Memory B cell (primary cell): ENCODE results near the gene ANKRD18A.
"Not testable (repeated sequence)": the region's sequence is repeated elsewhere in the genome, so short reads cannot be mapped to it uniquely, and the experiment has no call there.

Experiments used
- ATAC-seq: fragments of 150-1000 bp; cut with Tn5 transposase; 2 replicates; pipeline ENCODE4 v1.10.0; 2021; ENCODE audit warnings: low read depth, mild to moderate bottlenecking, moderate library complexity
- DNase-seq, 2 donors: peaks; one replicate each; pipeline ENCODE4 v3.0.0; 2022; ENCODE audit warnings: low spot score in 2 of 2
- H3K27ac Mint-ChIP-seq: one replicate; pipeline ENCODE4 v1.8.0; 2022; ENCODE audit warnings: mild to moderate bottlenecking, moderate library complexity, mixed read lengths
- H3K27me3 Mint-ChIP-seq: one replicate; pipeline ENCODE4 v1.8.0; 2022; ENCODE audit warnings: mixed read lengths
- H3K36me3 Mint-ChIP-seq: one replicate; pipeline ENCODE4 v1.8.0; 2022; ENCODE audit warnings: mild to moderate bottlenecking, mixed read lengths
- H3K4me1 Mint-ChIP-seq: one replicate; pipeline ENCODE4 v1.8.0; 2022; ENCODE audit warnings: mixed read lengths
- H3K4me3 Mint-ChIP-seq: one replicate; pipeline ENCODE4 v1.8.0; 2022; ENCODE audit warnings: mild to moderate bottlenecking, moderate library complexity, mixed read lengths
- H3K9me3 Mint-ChIP-seq: one replicate; pipeline ENCODE4 v1.8.0; 2022; ENCODE audit warnings: mixed read lengths

Gene ANKRD18A

DNA sequence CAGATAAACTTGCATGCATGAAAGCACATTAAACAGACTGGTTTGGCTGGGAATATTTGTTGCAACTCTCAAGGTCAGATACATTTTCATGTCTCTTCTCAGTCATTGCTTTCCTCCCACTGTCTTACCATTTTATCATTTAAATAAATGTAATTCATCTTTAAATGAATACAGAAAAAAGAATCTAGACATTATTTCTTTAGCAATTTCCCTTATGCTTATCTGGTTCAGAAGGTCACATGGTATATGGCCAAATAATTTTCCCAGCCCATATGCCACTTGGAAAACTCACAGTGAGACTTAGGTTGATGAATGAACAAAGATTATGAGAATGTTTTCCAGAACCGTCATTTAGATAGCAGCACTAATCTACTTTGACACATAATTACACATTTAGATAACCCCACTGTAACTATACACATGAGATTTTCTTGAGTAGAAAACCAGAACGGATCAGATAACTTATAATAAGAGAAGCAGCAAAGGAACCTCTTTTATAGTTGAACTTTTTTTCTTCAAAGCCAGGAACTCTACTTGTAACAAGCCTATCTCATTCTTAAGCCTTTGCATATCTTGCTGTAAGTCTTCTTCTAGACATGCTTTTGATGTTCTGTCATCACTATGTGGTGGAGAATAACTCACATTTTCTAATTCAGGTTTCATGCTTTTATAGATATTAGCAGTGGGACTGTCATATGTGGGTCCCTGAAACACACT, 22.2 kb downstream of the ANKRD18A start:
- DNase-seq, H3K27ac Mint-ChIP-seq, H3K36me3 Mint-ChIP-seq, H3K9me3 Mint-ChIP-seq, H3K27me3 Mint-ChIP-seq, ATAC-seq, H3K4me3 Mint-ChIP-seq, H3K4me1 Mint-ChIP-seq: not testable (repeated sequence)

DNA sequence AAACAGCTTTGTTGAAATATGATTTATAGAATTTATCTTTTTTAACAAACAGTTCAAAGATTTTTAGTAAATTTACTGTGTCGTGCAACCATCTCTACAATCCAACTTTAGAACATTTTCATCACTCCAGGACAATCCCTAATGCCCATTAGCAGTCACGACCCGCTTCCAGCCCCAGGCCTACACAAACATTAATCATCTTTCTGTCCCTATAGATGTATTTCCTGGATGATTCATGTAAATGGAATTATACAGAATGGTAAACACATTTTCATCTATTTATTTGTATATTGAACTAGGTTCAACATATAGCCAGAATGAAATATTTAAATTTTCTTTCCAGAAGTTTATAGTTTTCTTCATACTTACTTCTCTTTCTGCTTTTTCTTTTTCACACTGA, 25.3 kb downstream of the ANKRD18A start:
- not testable (repeated sequence) for DNase-seq, H3K36me3 Mint-ChIP-seq, H3K27ac Mint-ChIP-seq, H3K4me3 Mint-ChIP-seq, H3K27me3 Mint-ChIP-seq, H3K4me1 Mint-ChIP-seq, H3K9me3 Mint-ChIP-seq, ATAC-seq

DNA sequence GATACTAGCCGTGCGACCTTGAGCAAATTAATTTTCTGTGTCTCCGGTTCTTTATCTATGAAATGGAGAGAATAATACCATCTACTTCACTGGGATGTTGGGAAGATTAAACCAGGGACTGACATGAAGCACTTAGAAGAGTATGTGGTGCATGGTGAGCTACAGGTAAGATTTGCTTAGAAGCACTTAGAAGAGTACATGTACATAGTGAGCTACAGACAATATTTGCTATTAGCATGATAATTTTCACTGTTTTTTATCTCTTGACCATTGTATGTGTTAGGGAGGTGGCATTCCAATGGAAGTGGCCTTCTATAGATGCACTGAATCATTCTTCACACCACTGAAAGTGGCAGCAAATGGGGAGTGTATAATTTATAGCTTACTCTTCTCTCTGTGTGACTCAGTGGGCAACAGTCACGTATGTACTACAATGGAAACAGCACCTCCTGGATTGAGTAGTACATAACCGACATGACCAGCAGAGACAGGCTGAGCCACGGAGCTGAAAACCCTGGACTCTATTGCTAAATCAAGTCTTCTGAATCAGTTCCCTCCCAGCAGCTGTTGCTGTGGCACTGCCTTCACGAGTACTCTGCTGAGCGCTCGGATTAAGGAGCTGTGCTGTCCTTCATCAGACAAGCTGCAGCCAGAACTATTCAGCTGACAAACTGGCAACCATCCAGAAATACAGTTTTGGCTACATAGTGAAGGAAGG, 28.9 kb downstream of the ANKRD18A start:
- H3K27ac Mint-ChIP-seq, H3K9me3 Mint-ChIP-seq, DNase-seq, ATAC-seq, H3K27me3 Mint-ChIP-seq, H3K4me3 Mint-ChIP-seq, H3K4me1 Mint-ChIP-seq, H3K36me3 Mint-ChIP-seq: not testable (repeated sequence)

DNA sequence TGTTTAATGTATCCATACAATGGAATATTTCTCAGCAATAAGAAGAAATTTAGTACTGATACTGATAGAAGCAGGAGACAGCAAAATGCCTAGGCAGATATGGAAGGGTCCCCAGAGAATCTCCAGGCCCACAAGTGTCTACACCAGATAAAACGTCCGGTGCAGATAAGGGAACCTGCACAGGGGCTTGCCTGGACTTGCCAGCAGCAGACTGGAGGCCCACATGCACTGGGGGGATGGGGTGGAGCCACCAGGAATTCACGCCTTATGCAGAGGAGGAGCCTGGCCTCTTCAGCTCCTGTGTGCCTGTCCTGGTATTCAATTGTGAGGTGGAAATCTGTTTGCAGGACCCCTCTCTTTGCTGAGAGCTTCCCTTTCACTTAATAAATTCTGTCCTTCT, 36.6 kb downstream of the ANKRD18A start:
- not testable (repeated sequence) for H3K27ac Mint-ChIP-seq, H3K27me3 Mint-ChIP-seq, DNase-seq, H3K4me1 Mint-ChIP-seq, H3K36me3 Mint-ChIP-seq, H3K4me3 Mint-ChIP-seq, ATAC-seq, H3K9me3 Mint-ChIP-seq

DNA sequence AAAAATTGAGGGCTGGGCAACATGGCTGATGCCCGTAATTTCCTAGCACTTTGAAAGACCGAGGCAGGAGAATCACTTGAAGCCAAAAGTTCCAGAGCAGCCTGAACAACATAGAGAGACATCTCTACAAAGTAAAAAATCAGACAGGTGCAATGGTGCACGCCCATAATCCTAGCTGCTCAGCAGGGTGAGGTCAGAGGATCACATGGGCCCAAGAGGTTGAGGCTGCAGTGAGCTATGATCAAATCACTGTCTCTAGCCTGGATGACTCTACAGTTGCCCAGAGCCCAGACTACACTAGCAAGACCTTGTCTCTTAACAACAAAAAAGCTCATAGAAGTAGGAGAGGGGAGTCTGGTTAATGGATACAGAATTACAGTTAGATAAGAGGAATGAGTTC, 40.3 kb downstream of the ANKRD18A start:
- not testable (repeated sequence) for ATAC-seq, H3K36me3 Mint-ChIP-seq, H3K27ac Mint-ChIP-seq, H3K9me3 Mint-ChIP-seq, DNase-seq, H3K4me3 Mint-ChIP-seq, H3K4me1 Mint-ChIP-seq, H3K27me3 Mint-ChIP-seq

DNA sequence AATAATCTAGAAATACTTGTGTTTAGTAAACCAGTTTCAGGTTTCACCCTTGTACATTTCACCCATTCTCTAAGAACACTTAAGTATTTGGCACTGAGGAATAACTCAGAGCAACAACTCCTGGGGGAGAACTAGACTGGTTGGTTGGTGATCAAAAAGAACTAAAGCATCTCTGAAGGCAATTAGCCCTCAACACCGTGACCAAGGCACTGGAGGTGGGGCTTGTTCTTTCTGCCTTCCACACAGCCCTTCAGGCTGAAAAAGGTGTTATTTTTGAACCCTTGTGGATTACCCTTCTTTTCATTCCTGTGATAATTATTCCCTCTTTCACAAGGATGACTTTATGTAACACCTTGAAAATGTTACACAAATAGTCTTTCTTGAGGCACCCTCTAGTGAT, 44.2 kb downstream of the ANKRD18A start:
- ATAC-seq, DNase-seq, H3K9me3 Mint-ChIP-seq, H3K4me1 Mint-ChIP-seq, H3K4me3 Mint-ChIP-seq, H3K36me3 Mint-ChIP-seq, H3K27me3 Mint-ChIP-seq, H3K27ac Mint-ChIP-seq: not testable (repeated sequence)

DNA sequence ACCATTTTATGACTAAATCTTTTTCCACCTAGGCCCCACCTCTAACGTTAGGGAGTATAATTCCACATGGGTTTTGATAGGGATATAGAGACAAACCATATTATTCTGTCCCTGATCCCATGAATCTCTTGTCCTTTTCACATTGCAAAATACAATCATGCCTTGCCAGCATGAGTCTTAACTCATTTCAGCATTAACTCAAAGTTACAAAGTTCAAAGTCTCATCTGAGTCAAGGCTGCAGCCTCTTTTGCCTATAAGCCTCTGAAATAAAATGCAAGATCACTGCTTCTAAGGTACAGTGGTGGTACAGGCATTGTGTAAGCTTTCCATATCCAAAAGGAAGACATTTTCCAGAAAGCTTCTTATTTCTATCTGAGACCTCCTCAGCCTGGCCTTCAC, 54.3 kb downstream of the ANKRD18A start:
- DNase-seq, ATAC-seq, H3K27me3 Mint-ChIP-seq, H3K36me3 Mint-ChIP-seq, H3K4me3 Mint-ChIP-seq, H3K9me3 Mint-ChIP-seq, H3K27ac Mint-ChIP-seq, H3K4me1 Mint-ChIP-seq: not testable (repeated sequence)

DNA sequence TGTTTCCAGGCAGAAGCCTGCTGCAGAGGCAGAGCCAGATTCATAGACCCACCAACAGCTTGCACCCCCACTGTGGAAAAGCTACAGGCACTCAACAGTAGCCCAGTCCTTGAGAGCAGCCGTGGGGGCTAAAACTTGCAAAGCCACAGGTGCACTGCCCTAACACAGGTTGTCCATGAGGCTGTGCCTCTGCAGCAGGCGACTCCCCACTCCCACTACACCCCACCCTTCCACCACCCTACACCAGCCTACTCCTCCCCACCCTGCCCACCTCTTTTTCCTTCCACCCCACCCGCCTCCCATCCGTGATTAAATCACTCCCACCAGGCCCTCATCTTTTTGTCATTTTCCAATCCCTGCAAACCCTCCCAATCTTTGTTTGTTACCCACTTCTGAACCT, 55.2 kb downstream of the ANKRD18A start:
- not testable (repeated sequence) for H3K27ac Mint-ChIP-seq, DNase-seq, H3K4me1 Mint-ChIP-seq, H3K4me3 Mint-ChIP-seq, H3K9me3 Mint-ChIP-seq, H3K36me3 Mint-ChIP-seq, H3K27me3 Mint-ChIP-seq, ATAC-seq

DNA sequence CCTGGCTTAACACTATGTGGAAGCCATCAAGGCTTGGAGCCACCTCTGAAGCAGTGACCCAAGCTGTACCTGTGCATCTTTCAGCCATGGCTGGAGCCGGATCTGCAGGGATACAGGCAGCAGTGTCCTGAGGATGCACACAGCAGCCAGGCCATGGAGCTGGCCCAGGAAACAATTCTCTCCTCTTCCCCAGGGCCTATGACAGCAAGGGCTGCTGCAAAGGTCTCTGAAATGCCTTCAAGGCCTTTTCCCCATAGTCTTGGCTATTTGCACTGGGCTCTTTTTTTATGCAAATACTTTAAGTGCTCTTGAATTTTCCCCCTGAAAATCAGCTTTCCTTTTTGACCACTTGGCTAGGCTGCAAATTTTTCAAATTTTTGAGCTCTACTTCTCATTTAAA, 56.5 kb downstream of the ANKRD18A start:
- not testable (repeated sequence) for H3K27me3 Mint-ChIP-seq, H3K4me3 Mint-ChIP-seq, DNase-seq, H3K4me1 Mint-ChIP-seq, H3K27ac Mint-ChIP-seq, H3K9me3 Mint-ChIP-seq, ATAC-seq, H3K36me3 Mint-ChIP-seq

DNA sequence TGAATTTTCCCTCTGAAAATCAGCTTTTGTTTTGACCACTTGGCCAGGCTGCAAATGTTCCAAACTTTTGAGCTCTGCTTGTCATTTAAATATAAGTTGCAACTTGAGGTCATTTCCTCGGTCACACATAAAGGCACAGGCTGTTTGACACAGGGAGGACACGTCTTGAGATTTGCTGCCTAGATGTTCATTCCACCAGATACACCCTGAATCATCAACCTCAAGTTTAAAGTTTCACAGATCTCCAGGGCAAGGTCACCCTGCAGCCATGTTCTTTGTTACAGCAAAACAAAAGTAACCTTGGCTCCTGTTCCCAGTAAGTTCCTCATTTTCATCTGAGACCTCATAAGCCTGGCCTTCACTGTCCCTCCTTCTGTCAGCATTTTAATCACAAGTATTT, 59.3 kb downstream of the ANKRD18A start:
- H3K4me3 Mint-ChIP-seq, H3K4me1 Mint-ChIP-seq, H3K27me3 Mint-ChIP-seq, H3K36me3 Mint-ChIP-seq, H3K9me3 Mint-ChIP-seq, H3K27ac Mint-ChIP-seq, ATAC-seq, DNase-seq: not testable (repeated sequence)

DNA sequence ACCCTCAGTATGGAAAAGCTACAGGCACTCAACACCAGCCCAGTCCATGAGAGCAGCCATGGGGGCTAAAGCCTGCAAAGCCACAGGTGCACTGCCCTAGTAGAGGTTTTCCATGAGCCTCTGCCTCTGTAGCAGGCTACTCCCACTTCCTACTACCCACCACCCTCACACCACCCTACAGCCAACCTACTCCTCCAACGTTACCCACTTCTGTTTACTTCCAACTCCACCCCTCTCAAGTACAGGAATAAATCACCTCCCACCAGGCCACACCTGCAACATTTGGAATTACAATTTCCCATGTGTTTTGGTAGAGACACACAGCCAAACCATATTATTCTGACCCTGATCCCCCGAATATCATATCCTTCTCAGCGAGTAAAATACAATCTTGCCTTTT, 61.2 kb downstream of the ANKRD18A start:
- H3K36me3 Mint-ChIP-seq, H3K4me1 Mint-ChIP-seq, H3K27me3 Mint-ChIP-seq, H3K9me3 Mint-ChIP-seq, ATAC-seq, DNase-seq, H3K4me3 Mint-ChIP-seq, H3K27ac Mint-ChIP-seq: not testable (repeated sequence)

DNA sequence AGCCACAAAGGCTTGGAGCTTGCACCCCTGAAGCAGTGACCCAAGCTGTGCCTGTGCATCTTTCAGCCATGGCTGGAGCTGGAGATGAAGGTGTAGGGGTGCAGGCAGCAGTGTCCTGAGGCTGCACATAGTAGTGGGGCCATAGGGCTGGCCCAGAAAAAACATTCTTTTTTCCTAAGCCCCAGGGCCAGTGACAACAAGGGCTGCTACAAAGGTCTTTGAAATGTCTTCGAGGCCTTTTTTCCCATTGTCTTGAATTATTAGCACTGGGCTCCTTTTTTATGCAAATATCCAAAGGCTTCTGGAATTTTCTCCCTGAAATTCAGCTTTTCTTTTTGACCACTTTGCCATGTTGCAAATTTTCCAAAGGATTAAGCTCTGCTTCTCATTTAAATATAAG, 62.6 kb downstream of the ANKRD18A start:
- DNase-seq, ATAC-seq, H3K27ac Mint-ChIP-seq, H3K4me3 Mint-ChIP-seq, H3K4me1 Mint-ChIP-seq, H3K9me3 Mint-ChIP-seq, H3K27me3 Mint-ChIP-seq, H3K36me3 Mint-ChIP-seq: not testable (repeated sequence)

DNA sequence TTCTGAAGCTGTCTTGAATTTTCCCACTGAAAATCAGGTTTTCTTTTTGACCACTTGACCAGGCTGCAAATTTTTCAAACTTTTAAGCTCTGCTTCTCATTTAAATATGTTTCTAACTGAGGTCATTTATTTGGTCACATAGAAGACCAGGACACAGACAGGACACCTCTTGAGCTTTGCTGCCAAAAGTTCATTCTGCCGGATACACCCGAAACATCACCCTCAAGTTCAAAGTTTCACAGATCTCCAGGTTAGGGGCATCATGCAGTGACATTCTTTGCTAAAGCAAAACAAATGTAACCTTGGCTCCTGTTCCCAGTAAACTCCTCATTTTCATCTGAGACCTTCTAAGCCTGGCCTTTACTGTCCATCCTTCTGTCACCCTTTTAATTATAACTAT, 65.4 kb downstream of the ANKRD18A start:
- H3K36me3 Mint-ChIP-seq, H3K27ac Mint-ChIP-seq, H3K4me1 Mint-ChIP-seq, H3K27me3 Mint-ChIP-seq, DNase-seq, H3K4me3 Mint-ChIP-seq, H3K9me3 Mint-ChIP-seq, ATAC-seq: not testable (repeated sequence)

DNA sequence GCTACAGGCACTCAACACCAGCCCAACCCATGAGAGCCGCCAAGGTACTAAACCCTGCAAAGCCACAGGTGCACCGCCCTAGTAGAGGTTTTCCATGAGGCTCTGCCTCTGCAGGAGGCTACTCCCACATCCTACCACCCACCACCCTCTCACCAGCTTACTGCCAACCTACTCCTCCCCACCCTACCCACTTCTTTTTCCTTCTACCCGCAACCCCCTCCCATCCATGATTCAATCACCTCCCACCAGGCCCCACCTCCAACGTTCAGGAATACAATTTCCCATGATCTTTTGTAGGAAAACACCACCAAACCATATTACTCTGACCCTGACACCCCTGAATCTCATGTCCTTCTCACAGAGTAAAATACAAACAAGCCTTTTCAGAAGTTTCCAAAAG, 67.4 kb downstream of the ANKRD18A start:
- not testable (repeated sequence) for ATAC-seq, H3K36me3 Mint-ChIP-seq, H3K27me3 Mint-ChIP-seq, H3K4me1 Mint-ChIP-seq, H3K27ac Mint-ChIP-seq, DNase-seq, H3K9me3 Mint-ChIP-seq, H3K4me3 Mint-ChIP-seq
